SK-N-SH treated with all-trans-retinoic acid at 6 μM for 48 hours (cell line): ENCODE results near the gene OSMR.
A peak's percentile ranks its signal among the peaks of the same experiment; 100 is the strongest.
"Not testable (repeated sequence)": the region's sequence is repeated elsewhere in the genome, so short reads cannot be mapped to it uniquely, and the experiment has no call there.

ENCODE experiments used
- ATAC-seq: fragments of 200-7000 bp; cut with Tn5 transposase; 3 replicates; pipeline ENCODE4 v1.9.1; 2020; ENCODE audit warnings: mild to moderate bottlenecking, moderate library complexity
- ARNTL ChIP-seq: fragments of 450-650 bp; formaldehyde crosslinking; IDR thresholded peaks from 2 replicates; pipeline ENCODE4 v1.5.0; 2020; ENCODE audit warnings: low read depth, mild to moderate bottlenecking, moderate library complexity, borderline replicate concordance
- BACH2 ChIP-seq: fragments of 250-450 bp; sonication (Bioruptor Pico); IDR thresholded peaks from 2 replicates; pipeline ENCODE4 v1.9.0; 2021; ENCODE audit warnings: mild to moderate bottlenecking, borderline replicate concordance
- CSDC2 ChIP-seq: fragments of 250-450 bp; sonication (Bioruptor Pico); IDR thresholded peaks from 2 replicates; pipeline ENCODE4 v1.5.0; 2020; ENCODE audit warnings: mild to moderate bottlenecking, moderate library complexity
- CSRNP3 ChIP-seq: fragments of 250-450 bp; sonication (Bioruptor Pico); IDR thresholded peaks from 2 replicates; pipeline ENCODE4 v1.5.1; 2021; ENCODE audit warnings: mild to moderate bottlenecking, moderate library complexity
- ESRRG ChIP-seq: fragments of 250-450 bp; sonication (Bioruptor Pico); IDR thresholded peaks from 2 replicates; pipeline ENCODE4 v1.6.1; 2021; ENCODE audit warnings: mild to moderate bottlenecking
- GLIS3 ChIP-seq: fragments of 250-450 bp; sonication (Bioruptor Pico); IDR thresholded peaks from 2 replicates; pipeline ENCODE4 v1.5.0; 2020; ENCODE audit warnings: mild to moderate bottlenecking, moderate library complexity
- ISL1 ChIP-seq: fragments of 250-450 bp; sonication (Bioruptor Pico); IDR thresholded peaks from 2 replicates; pipeline ENCODE4 v2.1.2; 2022; ENCODE audit warnings: mild to moderate bottlenecking, moderate library complexity
- OSR1 ChIP-seq: fragments of 250-450 bp; sonication (Bioruptor Pico); IDR thresholded peaks from 2 replicates; pipeline ENCODE4 v1.8.0; 2022; ENCODE audit warnings: moderate library complexity, mild to moderate bottlenecking, inconsistent platforms
- PATZ1 ChIP-seq: fragments of 250-450 bp; sonication (Bioruptor Pico); IDR thresholded peaks from 2 replicates; pipeline ENCODE4 v1.8.0; 2020; ENCODE audit warnings: mild to moderate bottlenecking, moderate library complexity, borderline replicate concordance
- PPARA ChIP-seq: fragments of 250-450 bp; sonication (Bioruptor Pico); IDR thresholded peaks from 2 replicates; pipeline ENCODE4 v1.5.0; 2020; ENCODE audit warnings: mild to moderate bottlenecking, borderline replicate concordance
- SNAI2 ChIP-seq: fragments of 250-450 bp; sonication (Bioruptor Pico); IDR thresholded peaks from 2 replicates; pipeline ENCODE4 v1.5.0; 2020; ENCODE audit warnings: mild to moderate bottlenecking, moderate library complexity
- TCF4 ChIP-seq: fragments of 250-450 bp; sonication (Bioruptor Pico); IDR thresholded peaks from 2 replicates; pipeline ENCODE4 v1.8.0; 2021; ENCODE audit warnings: mild to moderate bottlenecking, moderate library complexity, borderline replicate concordance
- TOX ChIP-seq: fragments of 250-450 bp; sonication (Bioruptor Pico); IDR thresholded peaks from 2 replicates; pipeline ENCODE4 v1.8.0; 2021; ENCODE audit warnings: mild to moderate bottlenecking, moderate library complexity, borderline replicate concordance
- TSHZ2 ChIP-seq: fragments of 250-450 bp; sonication (Bioruptor Pico); IDR thresholded peaks from 2 replicates; pipeline ENCODE4 v1.5.0; 2020; ENCODE audit warnings: mild to moderate bottlenecking, moderate library complexity
- ZC3H10 ChIP-seq: fragments of 250-450 bp; sonication (Bioruptor Pico); IDR thresholded peaks from 2 replicates; pipeline ENCODE4 v1.5.1; 2021; ENCODE audit warnings: mild to moderate bottlenecking, moderate library complexity
- ZFP3 ChIP-seq: fragments of 250-450 bp; sonication (Bioruptor Pico); IDR thresholded peaks from 2 replicates; pipeline ENCODE4 v1.5.0; 2020; ENCODE audit warnings: mild to moderate bottlenecking, moderate library complexity
- ZFP30 ChIP-seq: fragments of 450-650 bp; formaldehyde crosslinking; IDR thresholded peaks from 2 replicates; pipeline ENCODE4 v1.5.0; 2022; ENCODE audit warnings: mild to moderate bottlenecking, moderate library complexity
- ZNF565 ChIP-seq: fragments of 450-650 bp; formaldehyde crosslinking; conservative IDR thresholded peaks from 2 replicates; pipeline ENCODE4 v1.5.0; 2020; ENCODE audit warnings: low read depth, mild to moderate bottlenecking, moderate library complexity
- ZNF8 ChIP-seq: fragments of 450-650 bp; formaldehyde crosslinking; IDR thresholded peaks from 2 replicates; pipeline ENCODE4 v1.5.0; 2020; ENCODE audit warnings: mild to moderate bottlenecking, moderate library complexity
- TF ChIP-seq, protein P1 (sequence below): fragments of 250-450 bp; sonication (Bioruptor Pico); IDR thresholded peaks from 2 replicates; pipeline ENCODE4 v1.5.1; 2020; ENCODE audit warnings: low read depth, mild to moderate bottlenecking, moderate library complexity
- TF ChIP-seq, protein P2 (sequence below): fragments of 250-450 bp; sonication (Bioruptor Pico); IDR thresholded peaks from 2 replicates; pipeline ENCODE4 v1.8.0; 2021; ENCODE audit warnings: low read depth, mild to moderate bottlenecking, moderate library complexity, borderline replicate concordance

Gene OSMR

DNA sequence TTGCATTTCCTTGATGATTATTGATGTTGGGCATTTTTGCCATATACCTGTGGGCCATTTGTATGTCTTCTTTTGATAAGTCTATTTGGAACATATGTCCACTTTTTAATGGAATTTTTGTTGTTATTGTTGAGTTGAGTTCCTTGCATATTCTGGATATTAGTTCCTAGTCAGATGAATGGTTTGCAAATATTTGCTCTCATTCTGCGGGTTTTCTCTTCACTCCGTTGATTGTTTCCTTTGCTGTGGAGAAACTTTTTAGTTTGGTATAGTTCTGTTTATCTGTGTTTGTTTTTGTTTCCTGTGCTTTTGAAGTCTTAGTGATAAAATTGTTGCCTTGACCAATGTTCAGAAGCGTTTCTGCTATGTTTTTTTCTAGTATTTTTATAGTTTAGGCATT lies 13.0 kb downstream of the OSMR start:
- no peak for TF ChIP-seq BACH2
- TF ChIP-seq ESRRG, result no peak
- no peak for ATAC-seq

GRCh38 chr5:38861986-38862770 lies 16.4 kb downstream of the OSMR start:
- ATAC-seq, result not testable (repeated sequence)

GRCh38 chr5:38866362-38867031 lies 20.7 kb downstream of the OSMR start:
- peak; percentile 59 for ATAC-seq
- TF ChIP-seq PPARA (CRISPR knock-in tag), result no peak
- no peak for TF ChIP-seq CSRNP3 (CRISPR knock-in tag)
- TF ChIP-seq, protein P1, sequence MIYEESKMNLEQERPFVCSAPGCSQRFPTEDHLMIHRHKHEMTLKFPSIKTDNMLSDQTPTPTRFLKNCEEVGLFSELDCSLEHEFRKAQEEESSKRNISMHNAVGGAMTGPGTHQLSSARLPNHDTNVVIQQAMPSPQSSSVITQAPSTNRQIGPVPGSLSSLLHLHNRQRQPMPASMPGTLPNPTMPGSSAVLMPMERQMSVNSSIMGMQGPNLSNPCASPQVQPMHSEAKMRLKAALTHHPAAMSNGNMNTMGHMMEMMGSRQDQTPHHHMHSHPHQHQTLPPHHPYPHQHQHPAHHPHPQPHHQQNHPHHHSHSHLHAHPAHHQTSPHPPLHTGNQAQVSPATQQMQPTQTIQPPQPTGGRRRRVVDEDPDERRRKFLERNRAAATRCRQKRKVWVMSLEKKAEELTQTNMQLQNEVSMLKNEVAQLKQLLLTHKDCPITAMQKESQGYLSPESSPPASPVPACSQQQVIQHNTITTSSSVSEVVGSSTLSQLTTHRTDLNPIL (CRISPR knock-in tag), result no peak
- TF ChIP-seq OSR1 (CRISPR knock-in tag), result no peak
- TF ChIP-seq ZFP30, result no peak
- TF ChIP-seq TSHZ2 (CRISPR knock-in tag), result no peak
- no peak for TF ChIP-seq ESRRG
- TF ChIP-seq, protein P2, sequence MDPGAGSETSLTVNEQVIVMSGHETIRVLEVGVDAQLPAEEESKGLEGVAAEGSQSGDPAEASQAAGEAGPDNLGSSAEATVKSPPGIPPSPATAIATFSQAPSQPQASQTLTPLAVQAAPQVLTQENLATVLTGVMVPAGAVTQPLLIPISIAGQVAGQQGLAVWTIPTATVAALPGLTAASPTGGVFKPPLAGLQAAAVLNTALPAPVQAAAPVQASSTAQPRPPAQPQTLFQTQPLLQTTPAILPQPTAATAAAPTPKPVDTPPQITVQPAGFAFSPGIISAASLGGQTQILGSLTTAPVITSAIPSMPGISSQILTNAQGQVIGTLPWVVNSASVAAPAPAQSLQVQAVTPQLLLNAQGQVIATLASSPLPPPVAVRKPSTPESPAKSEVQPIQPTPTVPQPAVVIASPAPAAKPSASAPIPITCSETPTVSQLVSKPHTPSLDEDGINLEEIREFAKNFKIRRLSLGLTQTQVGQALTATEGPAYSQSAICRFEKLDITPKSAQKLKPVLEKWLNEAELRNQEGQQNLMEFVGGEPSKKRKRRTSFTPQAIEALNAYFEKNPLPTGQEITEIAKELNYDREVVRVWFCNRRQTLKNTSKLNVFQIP (CRISPR knock-in tag), result no peak
- TF ChIP-seq ZFP3 (CRISPR knock-in tag), result no peak
- no peak for TF ChIP-seq ZNF8 (CRISPR knock-in tag)
- TF ChIP-seq PATZ1 (CRISPR knock-in tag), result no peak
- TF ChIP-seq CSDC2, result no peak
- TF ChIP-seq ARNTL (CRISPR knock-in tag), result no peak
- no peak for TF ChIP-seq ISL1 (CRISPR knock-in tag)
- no peak for TF ChIP-seq GLIS3 (CRISPR knock-in tag)

DNA sequence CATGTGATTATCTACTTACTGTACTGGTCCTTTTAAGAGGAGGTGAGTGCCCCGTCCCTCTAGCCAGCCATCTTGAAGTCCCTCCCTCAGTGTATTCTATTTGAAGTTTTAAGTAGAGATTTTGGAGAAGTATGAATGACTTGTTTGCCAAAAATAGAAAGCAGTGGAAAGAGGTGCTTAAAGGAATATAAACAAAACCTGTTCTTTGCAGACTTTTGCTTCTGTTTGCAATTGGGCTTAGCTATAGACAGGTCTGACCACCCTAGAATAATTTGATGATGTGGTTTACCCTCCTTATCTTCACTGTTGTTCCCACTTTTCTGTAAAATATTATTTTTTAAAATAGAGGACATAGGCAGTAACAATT lies 21.2 kb downstream of the OSMR start:
- no peak for ATAC-seq
- TF ChIP-seq, protein P2 (CRISPR knock-in tag), result no peak
- TF ChIP-seq ARNTL (CRISPR knock-in tag), result no peak
- TF ChIP-seq TCF4 (CRISPR knock-in tag), result no peak
- no peak for TF ChIP-seq PATZ1 (CRISPR knock-in tag)
- TF ChIP-seq ZNF565 (CRISPR knock-in tag), result no peak
- TF ChIP-seq SNAI2 (CRISPR knock-in tag), result no peak
- no peak for TF ChIP-seq ZC3H10
- no peak for TF ChIP-seq ESRRG
- TF ChIP-seq TOX (CRISPR knock-in tag), result no peak
- no peak for TF ChIP-seq ZFP30
- TF ChIP-seq BACH2, result no peak
- no peak for TF ChIP-seq PPARA (CRISPR knock-in tag)
- no peak for TF ChIP-seq GLIS3 (CRISPR knock-in tag)
